Measurements from ENCODE around the gene BUB3.

BUB3 gene

GRCh38 chr10:123150271-123150985 is 3.8 kb upstream of the BUB3 start:
- DNase-seq (ENCODE audit: insufficient read length, low spot score) = no peak
- no peak for TF ChIP-seq CTCF (IDR thresholded peaks at IDR 0.05; ENCODE audit: insufficient read depth, missing control alignments)
- FAIRE-seq = no peak

- FAIRE-seq = no peak
- DNase-seq (ENCODE audit: insufficient read length, low spot score) = no peak
- TF ChIP-seq CTCF (IDR thresholded peaks at IDR 0.05; ENCODE audit: insufficient read depth, missing control alignments) = no peak
Observed at GRCh38 chr10:123150986-123151736, 3.0 kb upstream of the BUB3 start.

GRCh38 chr10:123151737-123152135 is 2.5 kb upstream of the BUB3 start:
- TF ChIP-seq CTCF (IDR thresholded peaks at IDR 0.05; ENCODE audit: insufficient read depth, missing control alignments) = no peak
- DNase-seq (ENCODE audit: insufficient read length, low spot score) = no peak
- FAIRE-seq = no peak

GRCh38 chr10:123153486-123154091 is 613 bp upstream of the BUB3 start:
- DNase-seq (ENCODE audit: insufficient read length, low spot score) (no peak), FAIRE-seq (no peak)
- no peak for TF ChIP-seq CTCF (IDR thresholded peaks at IDR 0.05; ENCODE audit: insufficient read depth, missing control alignments)

- no peak for TF ChIP-seq CTCF (IDR thresholded peaks at IDR 0.05; ENCODE audit: insufficient read depth, missing control alignments)
- DNase-seq (ENCODE audit: insufficient read length, low spot score) = no peak
- no peak for FAIRE-seq
Observed at GRCh38 chr10:123154711-123155505, 706 bp downstream of the BUB3 start.

- no peak for TF ChIP-seq CTCF (IDR thresholded peaks at IDR 0.05; ENCODE audit: insufficient read depth, missing control alignments)
- FAIRE-seq = no peak
- no peak for DNase-seq (ENCODE audit: insufficient read length, low spot score)
Observed at GRCh38 chr10:123156078-123156477, 1.9 kb downstream of the BUB3 start.

All from D721Med (cell line).